ENCODE results near the gene PRKACB. TPM values are rescaled to one million over a fixed set of nuclear protein-coding genes. Genes with fewer than 3 reads are reported as not detected.

The PRKACB gene
- total and polyA plus RNA-seq, 10 of the 15 experiments (the other 5 are each of a cell fraction or from before 2014, with no cell fraction given) = 3.1 to 9.0 (median 7.1) TPM; not detected in 1

Small RNA genes within 50 kb of the gene (small RNA-seq; reads per million reads assigned to genes)
- gene AL450063.1 (not detected), gene RF00410 (not detected)

Other genes with a start within 250 kb of the PRKACB start
- gene TTLL7, start 145.1 kb upstream of the PRKACB start, total RNA-seq (2014; rRNA removed) = 0.65 and 0.90 TPM in 2 replicates
- gene TTLL7, start 145.1 kb upstream of the PRKACB start, total RNA-seq (2014; rRNA removed; fragmentation: Illumina TruSeq; extraction: Trizol) = 0.72 and 0.83 TPM in 2 replicates
- 0.72 and 1.4 TPM in 2 replicates for gene TTLL7, start 145.1 kb upstream of the PRKACB start, total RNA-seq (2021)
- gene TTLL7, start 145.1 kb upstream of the PRKACB start, polyA plus RNA-seq (2011; rRNA removed) = 0.03 TPM in 1 of 2 replicates, not detected in the other
- gene TTLL7, start 145.1 kb upstream of the PRKACB start, polyA plus RNA-seq (2014; fragmentation: Illumina TruSeq; extraction: Trizol) = 0.65 and 2.2 TPM in 2 replicates
- gene TTLL7, start 145.1 kb upstream of the PRKACB start, polyA plus RNA-seq (2014; fragmentation: Nextera tagmentation; extraction: Ambion mirVana) = under 1 TPM; 0.15 to 0.43 TPM
- 0.29 and 0.33 TPM in 2 replicates for gene TTLL7, start 145.1 kb upstream of the PRKACB start, polyA plus RNA-seq (2014; rRNA removed)
- gene TTLL7, start 145.1 kb upstream of the PRKACB start, polyA plus RNA-seq (2016; fragmentation: Nextera tagmentation; extraction: Ambion mirVana) = 1 to 10 TPM in 1 of 2 experiments, under 1 TPM in 1; 0.58 to 1.3 TPM
- 1.2 and 2.2 TPM in 2 replicates for gene SAMD13, start 157.4 kb downstream of the PRKACB start, total RNA-seq (2014; rRNA removed)
- gene SAMD13, start 157.4 kb downstream of the PRKACB start, total RNA-seq (2014; rRNA removed; fragmentation: Illumina TruSeq; extraction: Trizol) = 1.0 and 1.2 TPM in 2 replicates
- gene SAMD13, start 157.4 kb downstream of the PRKACB start, total RNA-seq (2021) = 0.85 and 0.98 TPM in 2 replicates
- gene SAMD13, start 157.4 kb downstream of the PRKACB start, polyA plus RNA-seq (2011; rRNA removed) = 0.06 TPM in 1 of 2 replicates, not detected in the other
- 1.3 and 1.4 TPM in 2 replicates for gene SAMD13, start 157.4 kb downstream of the PRKACB start, polyA plus RNA-seq (2014; fragmentation: Illumina TruSeq; extraction: Trizol)
- 1 to 10 TPM; 1.1 to 1.9 TPM for gene SAMD13, start 157.4 kb downstream of the PRKACB start, polyA plus RNA-seq (2014; fragmentation: Nextera tagmentation; extraction: Ambion mirVana)
- gene SAMD13, start 157.4 kb downstream of the PRKACB start, polyA plus RNA-seq (2014; rRNA removed) = 1.1 and 1.3 TPM in 2 replicates
- gene SAMD13, start 157.4 kb downstream of the PRKACB start, polyA plus RNA-seq (2016; fragmentation: Nextera tagmentation; extraction: Ambion mirVana) = 1 to 10 TPM in 1 of 2 experiments, under 1 TPM in 1; 0.81 to 1.1 TPM